GM23338 (cell line): Measurements from ENCODE around the gene PRPSAP1. TPM values are rescaled to one million over a fixed set of nuclear protein-coding genes. Genes with fewer than 3 reads are reported as not detected.

ENCODE experiments used
- ATAC-seq: fragments of 200-7000 bp; cut with Tn5 transposase; 3 replicates; pipeline ENCODE4 v1.9.1; 2020
- DNase-seq: peaks from one replicate; pipeline ENCODE4 v3.0.0-alpha.2; 2015; ENCODE audit warnings: low spot score
- H2AFZ ChIP-seq: fragments of 200-600 bp; sonication (generic); 2 replicates; pipeline ENCODE4 v1.8.0; 2016; ENCODE audit warnings: antibody characterized with exemption, mild to moderate bottlenecking, moderate library complexity
- H3F3A ChIP-seq: fragments of 200-600 bp; sonication (generic); replicated peaks from 2 replicates; pipeline ENCODE4 v1.8.0; 2017; ENCODE audit warnings: antibody characterized with exemption, mixed run types, low read depth
- H3K27ac ChIP-seq: fragments of 200-600 bp; sonication (generic); 2 replicates; pipeline ENCODE4 v1.6.1; 2016; ENCODE audit warnings: low read depth
- H3K27me3 ChIP-seq: fragments of 200-600 bp; sonication (generic); 2 replicates; pipeline ENCODE4 v1.8.0; 2016; ENCODE audit warnings: mild to moderate bottlenecking, mixed run types, moderate library complexity; ENCODE audit not compliant: insufficient read depth
- H3K36me3 ChIP-seq: fragments of 200-600 bp; sonication (generic); 2 replicates; pipeline ENCODE4 v1.8.0; 2016; ENCODE audit warnings: mild to moderate bottlenecking; ENCODE audit not compliant: insufficient read depth
- H3K4me1 ChIP-seq: fragments of 200-600 bp; sonication (generic); 2 replicates; pipeline ENCODE4 v1.8.0; 2016; ENCODE audit warnings: mild to moderate bottlenecking, moderate library complexity; ENCODE audit not compliant: insufficient read depth
- H3K4me2 ChIP-seq: fragments of 200-600 bp; sonication (generic); 2 replicates; pipeline ENCODE4 v1.7.1; 2017; ENCODE audit warnings: mixed run types
- H3K4me3 ChIP-seq: fragments of 200-600 bp; sonication (generic); 2 replicates; pipeline ENCODE4 v1.6.1; 2016; ENCODE audit warnings: mixed run types
- H3K79me2 ChIP-seq: fragments of 200-600 bp; sonication (generic); replicated peaks from 2 replicates; pipeline ENCODE4 v1.8.0; 2017; ENCODE audit warnings: mild to moderate bottlenecking; ENCODE audit not compliant: insufficient read depth
- H3K9me2 ChIP-seq: fragments of 200-600 bp; sonication (generic); 2 replicates; pipeline ENCODE4 v1.8.0; 2017; ENCODE audit not compliant: insufficient read depth
- H4K20me1 ChIP-seq: fragments of 200-600 bp; sonication (generic); replicated peaks from 2 replicates; pipeline ENCODE4 v1.8.0; 2017; ENCODE audit warnings: mild to moderate bottlenecking; ENCODE audit not compliant: insufficient read depth
- H3K27ac Mint-ChIP-seq: 2 replicates; pipeline ENCODE4 v1.8.0; 2020; ENCODE audit warnings: inconsistent platforms, mild to moderate bottlenecking, moderate library complexity, mixed read lengths
- H3K27me3 Mint-ChIP-seq: 3 replicates; pipeline ENCODE4 v1.8.0; 2022; ENCODE audit warnings: low read depth, mild to moderate bottlenecking, moderate library complexity, mixed read lengths, inconsistent platforms; ENCODE audit not compliant: insufficient read depth, poor library complexity
- H3K36me3 Mint-ChIP-seq: 3 replicates; pipeline ENCODE4 v1.8.0; 2021; ENCODE audit warnings: low read depth, mild to moderate bottlenecking, inconsistent platforms, moderate library complexity, mixed read lengths
- H3K4me1 Mint-ChIP-seq: 3 replicates; pipeline ENCODE4 v1.8.0; 2020; ENCODE audit warnings: mild to moderate bottlenecking, inconsistent platforms, mixed read lengths
- H3K4me3 Mint-ChIP-seq: 3 replicates; pipeline ENCODE4 v1.8.0; 2021; ENCODE audit warnings: moderate library complexity, mild to moderate bottlenecking, inconsistent platforms, mixed read lengths
- H3K9me3 Mint-ChIP-seq: 3 replicates; pipeline ENCODE4 v1.8.0; 2020; ENCODE audit warnings: moderate library complexity, mild to moderate bottlenecking, inconsistent platforms, mixed read lengths
- CREB1 ChIP-seq: fragments of 250-450 bp; sonication (Bioruptor Pico); IDR thresholded peaks from 2 replicates; pipeline ENCODE4 v1.5.0; 2020; ENCODE audit warnings: low read depth, mild to moderate bottlenecking, moderate library complexity
- CTCF ChIP-seq, 2 experiments: fragments of 200-600 bp in 1 of 2; sonication (generic) in 1 of 2; conservative IDR thresholded peaks; 2 replicates each; pipeline versions ENCODE4 v1.5.1 to v1.6.1; 2016 to 2017; ENCODE audit warnings: antibody characterized with exemption in 2 of 2, low read depth in 2 of 2, mild to moderate bottlenecking in 2 of 2, moderate library complexity in 1 of 2
- EZH2 ChIP-seq: fragments of 200-600 bp; sonication (generic); IDR thresholded peaks from one replicate; pipeline ENCODE4 v1.8.0; 2017; ENCODE audit warnings: antibody characterized with exemption, mild to moderate bottlenecking, low read depth; ENCODE audit not compliant: unreplicated experiment
- EZH2phosphoT487 ChIP-seq: fragments of 200-600 bp; sonication (generic); IDR thresholded peaks from one replicate; pipeline ENCODE4 v1.8.1; 2018; ENCODE audit warnings: antibody characterized with exemption; ENCODE audit not compliant: unreplicated experiment
- JUNB ChIP-seq: IDR thresholded peaks from one replicate; pipeline ENCODE4 v1.6.1; 2016; ENCODE audit warnings: antibody characterized with exemption; ENCODE audit not compliant: unreplicated experiment
- NANOG ChIP-seq: IDR thresholded peaks from 2 replicates; pipeline ENCODE4 v1.6.1; 2016; ENCODE audit warnings: antibody characterized with exemption, borderline replicate concordance
- POLR2AphosphoS5 ChIP-seq: IDR thresholded peaks from 2 replicates; pipeline ENCODE4 v1.6.1; 2016; ENCODE audit warnings: antibody characterized with exemption, low read depth
- REST ChIP-seq: IDR thresholded peaks from one replicate; pipeline ENCODE4 v1.6.1; 2018; ENCODE audit warnings: antibody characterized with exemption; ENCODE audit not compliant: unreplicated experiment
- STAT1 ChIP-seq: IDR thresholded peaks from one replicate; pipeline ENCODE4 v1.6.1; 2016; ENCODE audit warnings: antibody characterized with exemption; ENCODE audit not compliant: unreplicated experiment
- ZNF114 ChIP-seq: fragments of 250-450 bp; sonication (Bioruptor Pico); IDR thresholded peaks from 2 replicates; pipeline ENCODE4 v1.5.0; 2020; ENCODE audit warnings: mild to moderate bottlenecking, moderate library complexity
- ZNF331 ChIP-seq: fragments of 250-450 bp; sonication (Bioruptor Pico); IDR thresholded peaks from 2 replicates; pipeline ENCODE4 v1.5.0; 2020; ENCODE audit warnings: low read depth, mild to moderate bottlenecking, moderate library complexity
- polyA plus RNA-seq: library from polyadenylated mRNA; unstranded; fragments of >200 nt; fragmentation: Nextera tagmentation; extraction: Ambion mirVana; gene quantifications from 2 replicates; pipeline ENCODE4 v1.2.1, GENCODE V29; 2016
- total RNA-seq: library from RNA; depleted of rRNA; stranded (reverse); fragments of >200 nt; shearing (Covaris generic); gene quantifications from 2 replicates; pipeline ENCODE4 v1.2.3, GENCODE V29; 2014
- TF ChIP-seq, protein P1 (sequence below): fragments of 250-450 bp; sonication (Bioruptor Pico); IDR thresholded peaks from 2 replicates; pipeline ENCODE4 v1.5.0; 2020; ENCODE audit warnings: mild to moderate bottlenecking, moderate library complexity
- TF ChIP-seq, protein P2 (sequence below): IDR thresholded peaks from 2 replicates; pipeline ENCODE4 v1.6.1; 2016; ENCODE audit warnings: antibody characterized with exemption

Gene PRPSAP1
- total and polyA plus RNA-seq, 2 experiments from 2014 or later: 39.5 to 58.8 TPM

- Mint-ChIP-seq H3K9me3 (no peaks in the 10 kb centered on the region), H3K27me3 (peaks cover 13% of the 10 kb centered on the region), H3K4me3 (no peak overlapping the region), H3K36me3 (0 out of 3 replicates have a peak, but pooled peaks cover 2% of the 10 kb centered on the region), H3K4me1 (peaks cover 18% of the 10 kb centered on the region), H3K27ac (no peak overlapping the region)
- H3K4me2 ChIP-seq: no peak overlapping the region
- H3K4me1 ChIP-seq: peaks cover 5% of the 10 kb centered on the region; the same call in 1 of the 2 replicates
- H3K79me2 ChIP-seq: no peaks in the 10 kb centered on the region
- no peaks in the 10 kb centered on the region for H3K27me3 ChIP-seq
- H4K20me1 ChIP-seq: no peaks in the 10 kb centered on the region
- no peaks in the 10 kb centered on the region for H3K36me3 ChIP-seq
- H2AFZ ChIP-seq: no peak overlapping the region
- H3K9me2 ChIP-seq: no peaks in the 10 kb centered on the region
- ATAC-seq (no peak), DNase-seq (no peak)
- TF ChIP-seq CREB1 (no peak), STAT1 (no peak), POLR2AphosphoS5 (no peak), EZH2phosphoT487 (no peak), ZNF114 (CRISPR knock-in tag) (no peak), EZH2 (no peak), JUNB (no peak), NANOG (no peak), ZNF331 (no peak), CTCF (conservative IDR thresholded peaks at IDR 0.05; ENCODE audit: low read depth in 2 of 2) (no peak), REST (no peak)
- TF ChIP-seq, protein P1, sequence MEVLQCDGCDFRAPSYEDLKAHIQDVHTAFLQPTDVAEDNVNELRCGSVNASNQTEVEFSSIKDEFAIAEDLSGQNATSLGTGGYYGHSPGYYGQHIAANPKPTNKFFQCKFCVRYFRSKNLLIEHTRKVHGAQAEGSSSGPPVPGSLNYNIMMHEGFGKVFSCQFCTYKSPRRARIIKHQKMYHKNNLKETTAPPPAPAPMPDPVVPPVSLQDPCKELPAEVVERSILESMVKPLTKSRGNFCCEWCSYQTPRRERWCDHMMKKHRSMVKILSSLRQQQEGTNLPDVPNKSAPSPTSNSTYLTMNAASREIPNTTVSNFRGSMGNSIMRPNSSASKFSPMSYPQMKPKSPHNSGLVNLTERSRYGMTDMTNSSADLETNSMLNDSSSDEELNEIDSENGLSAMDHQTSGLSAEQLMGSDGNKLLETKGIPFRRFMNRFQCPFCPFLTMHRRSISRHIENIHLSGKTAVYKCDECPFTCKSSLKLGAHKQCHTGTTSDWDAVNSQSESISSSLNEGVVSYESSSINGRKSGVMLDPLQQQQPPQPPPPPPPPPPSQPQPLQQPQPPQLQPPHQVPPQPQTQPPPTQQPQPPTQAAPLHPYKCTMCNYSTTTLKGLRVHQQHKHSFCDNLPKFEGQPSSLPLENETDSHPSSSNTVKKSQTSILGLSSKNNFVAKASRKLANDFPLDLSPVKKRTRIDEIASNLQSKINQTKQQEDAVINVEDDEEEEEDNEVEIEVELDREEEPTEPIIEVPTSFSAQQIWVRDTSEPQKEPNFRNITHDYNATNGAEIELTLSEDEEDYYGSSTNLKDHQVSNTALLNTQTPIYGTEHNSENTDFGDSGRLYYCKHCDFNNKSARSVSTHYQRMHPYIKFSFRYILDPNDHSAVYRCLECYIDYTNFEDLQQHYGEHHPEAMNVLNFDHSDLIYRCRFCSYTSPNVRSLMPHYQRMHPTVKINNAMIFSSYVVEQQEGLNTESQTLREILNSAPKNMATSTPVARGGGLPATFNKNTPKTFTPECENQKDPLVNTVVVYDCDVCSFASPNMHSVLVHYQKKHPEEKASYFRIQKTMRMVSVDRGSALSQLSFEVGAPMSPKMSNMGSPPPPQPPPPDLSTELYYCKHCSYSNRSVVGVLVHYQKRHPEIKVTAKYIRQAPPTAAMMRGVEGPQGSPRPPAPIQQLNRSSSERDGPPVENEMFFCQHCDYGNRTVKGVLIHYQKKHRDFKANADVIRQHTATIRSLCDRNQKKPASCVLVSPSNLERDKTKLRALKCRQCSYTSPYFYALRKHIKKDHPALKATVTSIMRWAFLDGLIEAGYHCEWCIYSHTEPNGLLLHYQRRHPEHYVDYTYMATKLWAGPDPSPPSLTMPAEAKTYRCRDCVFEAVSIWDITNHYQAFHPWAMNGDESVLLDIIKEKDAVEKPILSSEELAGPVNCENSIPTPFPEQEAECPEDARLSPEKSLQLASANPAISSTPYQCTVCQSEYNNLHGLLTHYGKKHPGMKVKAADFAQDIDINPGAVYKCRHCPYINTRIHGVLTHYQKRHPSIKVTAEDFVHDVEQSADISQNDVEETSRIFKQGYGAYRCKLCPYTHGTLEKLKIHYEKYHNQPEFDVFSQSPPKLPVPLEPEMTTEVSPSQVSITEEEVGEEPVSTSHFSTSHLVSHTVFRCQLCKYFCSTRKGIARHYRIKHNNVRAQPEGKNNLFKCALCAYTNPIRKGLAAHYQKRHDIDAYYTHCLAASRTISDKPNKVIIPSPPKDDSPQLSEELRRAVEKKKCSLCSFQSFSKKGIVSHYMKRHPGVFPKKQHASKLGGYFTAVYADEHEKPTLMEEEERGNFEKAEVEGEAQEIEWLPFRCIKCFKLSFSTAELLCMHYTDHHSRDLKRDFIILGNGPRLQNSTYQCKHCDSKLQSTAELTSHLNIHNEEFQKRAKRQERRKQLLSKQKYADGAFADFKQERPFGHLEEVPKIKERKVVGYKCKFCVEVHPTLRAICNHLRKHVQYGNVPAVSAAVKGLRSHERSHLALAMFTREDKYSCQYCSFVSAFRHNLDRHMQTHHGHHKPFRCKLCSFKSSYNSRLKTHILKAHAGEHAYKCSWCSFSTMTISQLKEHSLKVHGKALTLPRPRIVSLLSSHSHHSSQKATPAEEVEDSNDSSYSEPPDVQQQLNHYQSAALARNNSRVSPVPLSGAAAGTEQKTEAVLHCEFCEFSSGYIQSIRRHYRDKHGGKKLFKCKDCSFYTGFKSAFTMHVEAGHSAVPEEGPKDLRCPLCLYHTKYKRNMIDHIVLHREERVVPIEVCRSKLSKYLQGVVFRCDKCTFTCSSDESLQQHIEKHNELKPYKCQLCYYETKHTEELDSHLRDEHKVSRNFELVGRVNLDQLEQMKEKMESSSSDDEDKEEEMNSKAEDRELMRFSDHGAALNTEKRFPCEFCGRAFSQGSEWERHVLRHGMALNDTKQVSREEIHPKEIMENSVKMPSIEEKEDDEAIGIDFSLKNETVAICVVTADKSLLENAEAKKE (CRISPR knock-in tag): no peak
- TF ChIP-seq, protein P2, sequence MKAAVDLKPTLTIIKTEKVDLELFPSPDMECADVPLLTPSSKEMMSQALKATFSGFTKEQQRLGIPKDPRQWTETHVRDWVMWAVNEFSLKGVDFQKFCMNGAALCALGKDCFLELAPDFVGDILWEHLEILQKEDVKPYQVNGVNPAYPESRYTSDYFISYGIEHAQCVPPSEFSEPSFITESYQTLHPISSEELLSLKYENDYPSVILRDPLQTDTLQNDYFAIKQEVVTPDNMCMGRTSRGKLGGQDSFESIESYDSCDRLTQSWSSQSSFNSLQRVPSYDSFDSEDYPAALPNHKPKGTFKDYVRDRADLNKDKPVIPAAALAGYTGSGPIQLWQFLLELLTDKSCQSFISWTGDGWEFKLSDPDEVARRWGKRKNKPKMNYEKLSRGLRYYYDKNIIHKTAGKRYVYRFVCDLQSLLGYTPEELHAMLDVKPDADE: no peak
- H3F3A ChIP-seq: 0 out of 2 replicates have a peak, but pooled peaks cover 5% of the 10 kb centered on the region
- H3K4me3 ChIP-seq: no peak overlapping the region
- no peak overlapping the region for H3K27ac ChIP-seq
Observed at GRCh38 chr17:76260220-76260619, 93.5 kb downstream of the PRPSAP1 start.
